ENCODE data around the gene VAV3.
A peak's percentile ranks its signal among the peaks of the same experiment; 100 is the strongest.

Gene VAV3

GRCh38 chr1:107974090-107974489 is 9.1 kb upstream of the VAV3 start:
- no peak for DNase-seq (ENCODE audit: low read depth)

GRCh38 chr1:107972391-107973180 is 7.6 kb upstream of the VAV3 start:
- DNase-seq (ENCODE audit: low read depth) = no peak

GRCh38 chr1:107966550-107966949 is 1.6 kb upstream of the VAV3 start:
- no peak for DNase-seq (ENCODE audit: low read depth)

DNA sequence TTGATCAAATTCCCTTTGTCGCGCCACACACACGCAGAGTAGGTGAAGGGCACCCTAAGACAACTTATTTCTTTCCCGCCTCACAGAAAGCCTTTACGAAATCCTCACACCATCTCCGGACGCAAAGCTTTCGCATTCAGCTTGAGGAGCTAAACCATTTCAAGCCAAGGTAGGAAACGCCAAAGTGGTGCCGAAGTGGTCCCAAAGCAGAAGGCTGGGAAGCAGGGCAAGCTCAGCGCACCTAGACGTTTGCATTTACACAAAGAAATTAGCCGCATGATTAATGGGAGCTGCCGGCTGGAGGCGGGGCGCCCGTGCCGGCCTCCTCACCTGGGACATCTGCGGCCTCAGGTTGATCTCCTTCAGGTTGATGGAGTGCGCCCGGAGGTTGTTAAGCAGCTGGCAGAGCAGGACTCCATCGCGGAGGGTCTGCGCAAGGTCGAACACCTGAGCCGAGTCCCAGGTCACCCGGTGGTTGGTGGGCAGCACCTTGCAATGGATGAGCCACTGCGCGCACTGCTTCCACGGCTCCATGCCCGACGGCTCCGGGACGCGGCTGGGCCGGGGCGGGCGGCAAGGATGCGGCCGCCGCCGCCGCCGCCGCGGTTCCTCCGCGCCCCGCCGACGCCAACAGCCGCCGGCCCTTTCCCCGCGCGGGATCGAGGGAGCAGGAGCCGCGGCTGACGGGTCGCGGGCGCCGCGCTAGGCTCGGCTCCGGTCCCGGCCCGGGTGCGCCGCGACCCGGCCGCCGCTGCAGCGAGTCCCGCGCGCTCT is 457 bp downstream of the VAV3 start:
- peak; percentile 18 for DNase-seq (ENCODE audit: low read depth)

- peak; percentile 30 for DNase-seq (ENCODE audit: low read depth)
Measured at GRCh38 chr1:107963601-107964335, 1.2 kb downstream of the VAV3 start.

- DNase-seq (ENCODE audit: low read depth) = no peak
Measured at GRCh38 chr1:107963008-107963407, 2.0 kb downstream of the VAV3 start.

GRCh38 chr1:107954719-107955415 is 10.1 kb downstream of the VAV3 start:
- no peak for DNase-seq (ENCODE audit: low read depth)

- DNase-seq (ENCODE audit: low read depth) = no peak
Measured at GRCh38 chr1:107954126-107954525, 10.9 kb downstream of the VAV3 start.

DNA sequence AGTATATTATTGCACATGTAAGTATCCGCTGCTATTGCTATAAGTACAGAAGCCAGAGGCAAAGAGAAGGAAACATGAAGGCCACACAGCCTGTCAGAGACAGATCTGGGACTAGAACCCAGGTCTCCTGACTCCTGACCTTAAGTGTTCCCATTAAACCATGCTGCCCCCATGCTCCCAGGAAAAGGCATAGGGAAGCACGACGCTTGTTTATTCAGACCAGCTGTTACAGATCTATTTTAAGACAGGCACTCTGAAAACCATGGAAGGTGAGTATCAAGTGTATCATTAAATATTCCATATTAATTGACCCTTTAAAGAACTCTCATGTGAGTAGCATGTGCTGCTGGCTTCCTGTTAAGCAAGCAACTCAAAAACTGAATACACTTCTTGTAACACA is 11.4 kb downstream of the VAV3 start:
- DNase-seq (ENCODE audit: low read depth) = no peak

- no peak for DNase-seq (ENCODE audit: low read depth)
Measured at GRCh38 chr1:107952989-107953388, 12.0 kb downstream of the VAV3 start.

DNA sequence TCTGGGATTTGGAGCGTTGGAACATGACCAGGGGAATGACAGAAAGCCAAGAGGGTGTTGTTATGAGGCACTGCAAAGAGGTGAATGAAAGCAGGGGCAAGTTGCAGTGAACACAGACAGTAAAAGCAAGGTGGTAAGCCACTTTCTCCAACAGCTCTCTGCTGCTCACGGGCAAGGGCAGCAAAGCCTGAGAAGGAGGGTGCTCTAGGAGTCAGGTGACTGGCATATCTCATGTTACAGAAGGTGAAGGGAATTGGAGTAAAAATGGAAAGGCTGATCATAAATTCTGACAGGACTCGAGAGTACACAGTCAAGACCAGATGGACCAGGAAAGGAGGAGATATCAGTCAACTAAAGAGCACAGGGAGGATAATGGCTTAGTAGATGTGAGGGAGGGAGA is 14.5 kb downstream of the VAV3 start:
- DNase-seq (ENCODE audit: low read depth) = no peak

GRCh38 chr1:107949467-107950253 is 15.3 kb downstream of the VAV3 start:
- no peak for DNase-seq (ENCODE audit: low read depth)

DNA sequence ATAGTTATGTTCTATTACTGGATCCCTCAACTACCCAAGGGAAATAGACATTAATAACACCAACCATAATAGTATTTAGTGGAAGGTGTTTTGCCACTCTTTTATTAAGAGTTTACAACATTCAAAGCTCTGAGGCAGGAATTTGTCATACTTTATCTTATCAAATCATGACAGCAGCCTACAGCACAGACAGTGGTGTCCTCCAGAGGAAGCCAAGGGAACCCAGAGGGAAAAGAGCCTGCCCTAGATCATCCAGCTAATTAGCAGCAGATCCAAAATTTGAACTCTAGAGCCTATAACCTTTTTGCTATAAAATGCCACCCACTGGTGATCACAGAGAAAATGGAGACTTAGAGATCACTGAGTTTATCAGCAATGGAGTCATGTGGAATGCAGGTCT is 18.2 kb downstream of the VAV3 start:
- no peak for DNase-seq (ENCODE audit: low read depth)

GRCh38 chr1:107943694-107944093 is 21.3 kb downstream of the VAV3 start:
- no peak for DNase-seq (ENCODE audit: low read depth)

DNA sequence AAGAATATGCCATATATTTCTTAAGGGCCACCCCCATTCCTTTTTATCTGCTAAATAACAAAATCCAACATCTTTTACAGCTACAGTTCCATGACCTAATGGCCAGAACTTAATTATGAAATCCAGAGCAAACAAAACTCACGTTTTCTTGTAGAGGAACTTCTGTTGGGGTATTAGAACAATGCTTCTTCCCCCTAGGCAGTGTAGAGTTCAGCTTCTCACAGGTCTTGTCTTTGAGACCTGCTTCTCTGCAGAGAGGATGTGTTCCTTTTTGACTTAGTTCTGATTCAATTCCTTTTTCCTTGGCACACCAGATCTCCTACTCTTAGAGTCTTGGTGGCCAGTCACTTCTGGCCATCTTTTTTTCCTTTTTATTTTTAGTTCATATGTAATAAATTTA is 22.2 kb downstream of the VAV3 start:
- DNase-seq (ENCODE audit: low read depth) = no peak

- no peak for DNase-seq (ENCODE audit: low read depth)
Measured at GRCh38 chr1:107941531-107941930, 23.4 kb downstream of the VAV3 start.

GRCh38 chr1:107941123-107941522 is 23.9 kb downstream of the VAV3 start:
- no peak for DNase-seq (ENCODE audit: low read depth)

DNA sequence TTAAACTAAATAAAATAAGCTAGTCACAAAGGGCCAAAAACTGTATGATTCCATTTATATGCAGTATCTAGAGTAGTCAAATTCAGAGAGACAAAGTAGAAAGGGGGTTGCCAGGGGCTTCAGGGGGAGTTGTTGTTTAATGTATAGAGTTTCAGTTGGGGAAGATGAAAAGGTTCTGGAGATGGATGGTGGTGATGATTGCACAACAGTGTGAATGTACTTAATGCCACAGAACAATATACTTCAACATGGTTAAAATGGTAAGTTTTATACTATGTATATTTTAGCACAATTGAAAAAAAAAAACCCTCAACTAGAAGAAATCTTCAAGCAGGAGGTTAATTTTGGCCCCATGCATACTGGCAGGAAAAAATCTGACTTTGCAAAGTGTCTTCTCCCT is 24.3 kb downstream of the VAV3 start:
- no peak for DNase-seq (ENCODE audit: low read depth)

DNA sequence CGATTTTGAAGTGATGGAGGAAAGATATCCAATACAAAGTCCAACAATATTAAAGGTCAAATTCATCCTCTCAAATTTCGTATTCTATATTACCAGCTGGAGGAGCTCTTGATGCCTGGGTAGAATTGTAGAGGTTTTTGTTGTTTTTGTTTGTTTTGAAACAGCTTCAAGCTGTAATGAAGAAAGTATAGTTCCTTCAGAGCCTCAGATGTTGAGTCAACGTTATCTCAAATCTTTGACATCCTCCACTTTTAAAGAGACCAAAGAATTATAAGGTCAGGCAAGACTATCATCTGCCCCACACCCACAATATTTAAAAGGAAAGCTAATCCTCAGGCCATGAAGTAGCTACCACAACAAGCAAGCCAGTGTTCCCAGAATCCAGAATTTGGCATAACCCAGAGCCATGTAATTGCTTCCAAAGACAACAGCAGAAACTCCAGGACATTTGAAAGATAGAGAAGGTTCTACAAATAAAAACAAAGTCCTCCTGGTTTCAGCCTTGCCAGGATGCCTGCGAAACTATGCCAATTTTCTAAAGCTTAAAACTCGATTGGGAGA is 24.9 kb downstream of the VAV3 start:
- DNase-seq (ENCODE audit: low read depth) = no peak

- no peak for DNase-seq (ENCODE audit: low read depth)
Measured at GRCh38 chr1:107939256-107939655, 25.7 kb downstream of the VAV3 start.

Data from activated T-cell treated with anti-CD3 and anti-CD28 coated beads for 48 hours (primary cell).